ENCODE measurements around the gene ELAPOR2.

GRCh38 chr7:87016606-87017005 is 42.8 kb downstream of the ELAPOR2 start:
- no peak for TF ChIP-seq EZH2 (IDR thresholded peaks at IDR 0.05; ENCODE audit: borderline replicate concordance, low read depth, low read length, poor library complexity, severe bottlenecking)
- no peak for TF ChIP-seq CTCF (conservative IDR thresholded peaks at IDR 0.05; ENCODE audit: low read depth, low read length)
